ENCODE data around the gene DYNC1I2. TPM values are rescaled to one million over a fixed set of nuclear protein-coding genes. Genes with fewer than 3 reads are reported as not detected.

The DYNC1I2 gene
- total RNA-seq, 4 donors from 2014 or later = 99.6 to 116 (median 113) TPM

DNA sequence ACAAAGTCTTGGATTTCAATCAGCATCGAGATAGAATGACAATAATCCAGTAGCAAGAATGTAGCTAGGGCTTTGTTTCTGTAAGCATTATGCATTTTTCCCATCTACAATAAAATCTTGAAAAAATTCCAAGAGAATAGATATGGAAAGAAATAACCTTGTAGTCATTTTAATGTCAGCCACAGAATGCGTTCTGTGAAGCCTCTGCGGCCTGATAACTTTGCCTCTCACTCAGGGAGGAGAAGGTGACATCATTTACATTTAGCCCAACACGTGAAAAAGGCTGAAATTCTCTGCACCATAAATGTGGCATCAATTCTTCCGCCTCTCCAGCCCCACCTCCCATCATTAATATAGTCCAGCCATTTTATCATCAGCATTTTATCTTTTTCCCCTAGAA lies 19.1 kb upstream of the DYNC1I2 start:
- H3K4me3 ChIP-seq = no peak overlapping the region
- TF ChIP-seq, protein P1, sequence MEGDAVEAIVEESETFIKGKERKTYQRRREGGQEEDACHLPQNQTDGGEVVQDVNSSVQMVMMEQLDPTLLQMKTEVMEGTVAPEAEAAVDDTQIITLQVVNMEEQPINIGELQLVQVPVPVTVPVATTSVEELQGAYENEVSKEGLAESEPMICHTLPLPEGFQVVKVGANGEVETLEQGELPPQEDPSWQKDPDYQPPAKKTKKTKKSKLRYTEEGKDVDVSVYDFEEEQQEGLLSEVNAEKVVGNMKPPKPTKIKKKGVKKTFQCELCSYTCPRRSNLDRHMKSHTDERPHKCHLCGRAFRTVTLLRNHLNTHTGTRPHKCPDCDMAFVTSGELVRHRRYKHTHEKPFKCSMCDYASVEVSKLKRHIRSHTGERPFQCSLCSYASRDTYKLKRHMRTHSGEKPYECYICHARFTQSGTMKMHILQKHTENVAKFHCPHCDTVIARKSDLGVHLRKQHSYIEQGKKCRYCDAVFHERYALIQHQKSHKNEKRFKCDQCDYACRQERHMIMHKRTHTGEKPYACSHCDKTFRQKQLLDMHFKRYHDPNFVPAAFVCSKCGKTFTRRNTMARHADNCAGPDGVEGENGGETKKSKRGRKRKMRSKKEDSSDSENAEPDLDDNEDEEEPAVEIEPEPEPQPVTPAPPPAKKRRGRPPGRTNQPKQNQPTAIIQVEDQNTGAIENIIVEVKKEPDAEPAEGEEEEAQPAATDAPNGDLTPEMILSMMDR (IDR thresholded peaks at IDR 0.05) = no peak
- TF ChIP-seq POLR2A (IDR thresholded peaks at IDR 0.05) = no peak
- TF ChIP-seq EP300 (IDR thresholded peaks at IDR 0.05) = no peak
- no peaks in the 10 kb centered on the region for H3K4me1 ChIP-seq
- 58 to 65% methylated on average over 5 of the region's 5 CpGs for WGBS, 2 donors
- no peaks in the 10 kb centered on the region for H3K36me3 ChIP-seq
- no peak overlapping the region for H3K27ac ChIP-seq
- no peaks in the 10 kb centered on the region for H3K9me3 ChIP-seq
- H3K27me3 ChIP-seq = peaks cover 0 to 6% of the 10 kb centered on the region in 2 donors
- DNase-seq (ENCODE audit: low spot score in 2 of 2) = no peak

DNA sequence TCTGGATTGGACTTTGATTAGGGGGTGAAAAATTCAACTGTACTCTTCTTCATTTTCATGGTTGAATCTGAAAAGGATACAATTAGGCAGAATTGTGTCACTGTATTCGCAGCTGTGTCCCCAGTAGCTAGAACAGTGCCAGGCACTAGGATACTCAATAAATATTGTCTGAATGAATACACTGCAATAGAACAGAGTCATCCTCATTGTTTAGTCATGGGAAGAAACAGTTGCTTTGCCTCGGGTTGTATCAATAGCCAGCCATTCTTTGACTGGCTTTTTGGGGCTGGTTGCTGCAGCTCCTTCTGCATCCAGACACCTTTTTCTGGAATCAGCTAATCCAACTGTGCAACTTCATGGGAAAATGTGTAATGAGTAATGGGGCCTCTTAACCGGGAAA lies 18.1 kb upstream of the DYNC1I2 start:
- Histone ChIP-seq H3K9me3 (no peaks in the 10 kb centered on the region), H3K36me3 (no peaks in the 10 kb centered on the region), H3K27ac (no peak overlapping the region), H3K27me3 (peaks cover 0 to 6% of the 10 kb centered on the region in 2 donors), H3K4me1 (no peaks in the 10 kb centered on the region), H3K4me3 (no peak overlapping the region)
- no peak for DNase-seq (ENCODE audit: low spot score in 2 of 2)
- WGBS, 2 donors = 41 to 43% methylated on average over 3 of the region's 3 CpGs
- TF ChIP-seq EP300 (IDR thresholded peaks at IDR 0.05) (no peak), POLR2A (IDR thresholded peaks at IDR 0.05) (no peak)
- TF ChIP-seq, protein P1 (IDR thresholded peaks at IDR 0.05) = no peak

DNA sequence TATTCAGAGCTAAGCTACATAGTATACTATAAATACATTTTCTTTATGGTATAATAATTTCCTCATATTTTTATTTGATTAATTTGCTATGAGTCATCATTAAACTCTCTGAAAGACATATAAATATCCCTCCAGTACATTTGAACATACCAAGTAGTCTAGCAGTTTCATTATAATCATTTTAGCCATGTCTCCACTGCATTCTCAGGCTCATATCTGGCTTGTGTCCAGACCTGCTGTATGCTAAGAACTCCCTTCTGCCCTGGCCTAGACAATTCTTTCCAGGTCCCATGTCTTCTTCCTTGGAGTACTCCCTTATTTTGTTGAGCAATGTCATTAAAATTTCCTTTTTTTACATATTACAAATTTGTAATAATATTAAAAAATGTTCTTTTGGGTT lies 16.6 kb upstream of the DYNC1I2 start:
- peaks cover 0 to 6% of the 10 kb centered on the region in 2 donors for H3K27me3 ChIP-seq
- H3K36me3 ChIP-seq = no peaks in the 10 kb centered on the region
- H3K4me3 ChIP-seq = no peak overlapping the region
- no peaks in the 10 kb centered on the region for H3K4me1 ChIP-seq
- H3K9me3 ChIP-seq = no peaks in the 10 kb centered on the region
- DNase-seq (ENCODE audit: low spot score in 2 of 2) = no peak
- no peak overlapping the region for H3K27ac ChIP-seq
- TF ChIP-seq, protein P1 (IDR thresholded peaks at IDR 0.05) = no peak
- TF ChIP-seq EP300 (IDR thresholded peaks at IDR 0.05) = no peak

DNA sequence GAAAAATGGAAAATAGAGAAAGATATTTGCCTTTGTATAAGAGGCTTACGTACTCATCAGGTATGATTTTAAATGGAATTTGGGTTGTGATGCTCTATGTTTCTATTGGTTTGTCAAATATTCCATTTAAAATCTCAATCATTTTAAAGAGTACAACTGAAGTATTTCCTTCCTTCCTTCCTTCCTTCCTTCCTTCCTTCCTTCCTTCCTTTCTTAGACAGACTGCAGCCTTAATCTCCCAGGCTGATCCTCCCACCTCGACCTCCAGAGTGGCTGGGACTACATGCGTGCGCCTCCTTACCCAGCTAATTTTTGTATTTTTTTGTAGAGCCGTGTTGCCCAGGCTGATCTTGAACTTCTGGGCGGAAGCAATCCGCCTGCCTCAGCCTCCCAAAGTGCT lies 15.4 kb upstream of the DYNC1I2 start:
- TF ChIP-seq POLR2A (IDR thresholded peaks at IDR 0.05) = no peak
- TF ChIP-seq EP300 (IDR thresholded peaks at IDR 0.05) = no peak
- TF ChIP-seq, protein P1 (IDR thresholded peaks at IDR 0.05) = no peak
- Histone ChIP-seq H3K27ac (no peak overlapping the region), H3K27me3 (peaks cover 0 to 6% of the 10 kb centered on the region in 2 donors), H3K9me3 (no peaks in the 10 kb centered on the region), H3K36me3 (no peaks in the 10 kb centered on the region), H3K4me1 (no peaks in the 10 kb centered on the region), H3K4me3 (no peak overlapping the region)
- 87 to 94% methylated on average over 7 of the region's 7 CpGs for WGBS, 2 donors
- DNase-seq (ENCODE audit: low spot score in 2 of 2) = no peak

DNA sequence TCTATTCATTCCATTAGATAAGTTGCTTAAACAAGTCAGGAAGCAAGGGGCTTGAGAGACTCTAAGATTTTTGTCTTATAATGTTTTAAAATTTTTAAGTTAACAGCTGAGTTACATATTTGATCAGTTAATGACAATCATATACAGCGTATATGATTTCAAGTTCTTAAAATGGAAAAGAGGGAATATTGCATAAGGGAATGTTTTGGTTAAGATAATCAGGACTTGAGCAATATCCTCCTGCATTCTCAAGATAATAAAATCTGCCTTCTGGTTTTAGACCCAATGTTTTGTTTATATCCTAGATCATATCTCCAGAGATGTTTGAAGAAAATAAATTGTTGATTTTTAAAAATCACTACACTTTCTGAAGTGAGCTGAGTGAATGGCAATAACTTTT lies 13.4 kb upstream of the DYNC1I2 start:
- H3K27ac ChIP-seq = no peak overlapping the region
- no peak for DNase-seq (ENCODE audit: low spot score in 2 of 2)
- TF ChIP-seq, protein P1 (IDR thresholded peaks at IDR 0.05) = no peak
- TF ChIP-seq EP300 (IDR thresholded peaks at IDR 0.05) (no peak), POLR2A (IDR thresholded peaks at IDR 0.05) (no peak)
- no peaks in the 10 kb centered on the region for H3K4me1 ChIP-seq
- peaks cover 0 to 6% of the 10 kb centered on the region in 2 donors for H3K27me3 ChIP-seq
- H3K4me3 ChIP-seq = no peak overlapping the region
- no peaks in the 10 kb centered on the region for H3K36me3 ChIP-seq
- 67 to 81% methylated on average over 1 of the region's 1 CpG for WGBS, 2 donors
- H3K9me3 ChIP-seq = no peaks in the 10 kb centered on the region

Measured in tibial nerve (tissue), 4 donors.